Activated T-cell treated with anti-CD3 and anti-CD28 coated beads, Interleukin-2, amount 50 U/mL, for 24 hours (primary cell): ENCODE measurements around the gene TAF6.

Source experiments
- DNase-seq: peaks from one replicate; pipeline ENCODE4 v3.0.0-alpha.2; 2020
- H3K27ac Mint-ChIP-seq: 2 replicates; pipeline ENCODE4 v1.8.0; 2020; ENCODE audit warnings: mild to moderate bottlenecking, mixed read lengths
- H3K27me3 Mint-ChIP-seq: 2 replicates; pipeline ENCODE4 v1.8.0; 2020; ENCODE audit warnings: mixed read lengths
- H3K36me3 Mint-ChIP-seq: 2 replicates; pipeline ENCODE4 v1.8.0; 2020; ENCODE audit warnings: low read depth, mixed read lengths
- H3K4me1 Mint-ChIP-seq: 2 replicates; pipeline ENCODE4 v1.8.0; 2020; ENCODE audit warnings: low read depth, mixed read lengths
- H3K4me3 Mint-ChIP-seq: 2 replicates; pipeline ENCODE4 v1.8.0; 2020; ENCODE audit warnings: mild to moderate bottlenecking, moderate library complexity, mixed read lengths
- H3K9me3 Mint-ChIP-seq: 2 replicates; pipeline ENCODE4 v1.8.0; 2020; ENCODE audit warnings: mixed read lengths

Gene TAF6

DNA sequence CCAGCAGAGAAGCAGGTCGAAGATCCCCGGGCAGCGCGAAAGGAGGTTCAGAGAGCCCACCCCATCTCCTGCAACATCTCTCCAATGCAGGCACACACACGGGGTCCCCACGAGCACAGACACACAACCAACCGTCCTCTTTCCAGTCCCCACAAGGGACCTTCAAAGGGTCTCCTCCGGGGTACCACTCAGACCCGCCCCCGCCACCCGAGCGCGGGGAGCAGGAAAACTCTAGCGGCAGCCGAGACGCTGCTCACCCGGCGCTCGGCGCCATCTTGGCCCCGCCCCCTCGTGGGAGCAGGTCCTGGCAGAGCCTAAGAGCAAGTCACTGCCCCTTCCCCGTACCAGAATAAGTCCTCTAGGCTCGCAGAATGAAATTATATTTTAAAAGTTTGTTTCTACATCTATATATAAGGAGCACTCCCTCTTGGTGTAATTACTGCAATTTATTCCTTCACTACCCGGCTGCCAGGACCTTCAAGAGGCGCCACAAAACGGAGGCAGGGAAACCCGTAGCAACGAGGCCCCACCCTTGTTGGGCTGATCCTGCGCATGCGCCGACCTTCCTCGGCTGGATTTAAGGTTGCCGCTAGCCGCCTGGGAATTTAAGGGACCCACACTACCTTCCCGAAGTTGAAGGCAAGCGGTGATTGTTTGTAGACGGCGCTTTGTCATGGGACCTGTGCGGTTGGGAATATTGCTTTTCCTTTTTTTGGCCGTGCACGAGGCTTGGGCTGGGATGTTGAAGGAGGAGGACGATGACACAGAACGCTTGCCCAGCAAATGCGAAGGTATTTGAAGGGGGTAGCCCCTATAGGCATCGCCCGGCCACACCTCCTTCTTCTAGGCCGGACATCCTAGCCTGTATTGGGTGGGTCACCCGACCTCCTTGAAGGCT, at the start of gene TAF6, which contains the start of gene CNPY4:
TSS of gene TAF6 (minus strand) at position 287 of the 898 bp plus-strand sequence. CDS start 5,149 bp downstream, outside the sequence.
TSS of gene CNPY4 (plus strand) at position 563 of the 898 bp plus-strand sequence. CDS start at position 674, 111 bp downstream.
- Mint-ChIP-seq H3K4me3 (peak within 1 kb of the TSS; percentile 98), H3K4me1 (peaks cover 31% of the 10 kb centered on the region), H3K27me3 (no peaks in the 10 kb centered on the region), H3K27ac (peak within 1 kb of the TSS; percentile 99), H3K36me3 (peaks cover 49% of the 10 kb centered on the region), H3K9me3 (no peaks in the 10 kb centered on the region)
- peak; percentile 95 for DNase-seq

DNA sequence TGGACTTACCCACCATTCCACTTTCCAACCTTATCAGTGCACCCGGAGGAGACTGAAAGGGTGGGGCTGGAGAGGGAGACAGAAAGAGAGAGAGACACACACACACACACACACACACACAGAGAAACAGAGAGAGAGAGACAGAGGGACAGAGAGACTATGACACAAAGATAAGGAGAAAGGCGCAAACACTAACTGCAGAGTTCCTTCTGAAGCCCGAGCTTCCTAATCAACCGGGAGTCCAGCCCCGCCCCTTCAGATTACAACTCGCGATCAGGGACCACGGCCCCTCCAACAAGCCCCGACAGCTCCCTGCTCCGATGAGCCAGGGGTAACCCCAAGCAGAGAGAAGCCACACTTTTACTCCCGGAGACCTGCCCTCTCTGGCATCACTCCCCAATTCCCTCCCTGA, 48.8 kb upstream of the TAF6 start:
- H3K4me3 Mint-ChIP-seq = peak overlapping the region; percentile 72
- peaks cover 76% of the 10 kb centered on the region for H3K4me1 Mint-ChIP-seq
- no peaks in the 10 kb centered on the region for H3K36me3 Mint-ChIP-seq
- H3K9me3 Mint-ChIP-seq = no peaks in the 10 kb centered on the region
- peaks cover 2% of the 10 kb centered on the region for H3K27me3 Mint-ChIP-seq
- no peak for DNase-seq
- H3K27ac Mint-ChIP-seq = peak overlapping the region; percentile 79

DNA sequence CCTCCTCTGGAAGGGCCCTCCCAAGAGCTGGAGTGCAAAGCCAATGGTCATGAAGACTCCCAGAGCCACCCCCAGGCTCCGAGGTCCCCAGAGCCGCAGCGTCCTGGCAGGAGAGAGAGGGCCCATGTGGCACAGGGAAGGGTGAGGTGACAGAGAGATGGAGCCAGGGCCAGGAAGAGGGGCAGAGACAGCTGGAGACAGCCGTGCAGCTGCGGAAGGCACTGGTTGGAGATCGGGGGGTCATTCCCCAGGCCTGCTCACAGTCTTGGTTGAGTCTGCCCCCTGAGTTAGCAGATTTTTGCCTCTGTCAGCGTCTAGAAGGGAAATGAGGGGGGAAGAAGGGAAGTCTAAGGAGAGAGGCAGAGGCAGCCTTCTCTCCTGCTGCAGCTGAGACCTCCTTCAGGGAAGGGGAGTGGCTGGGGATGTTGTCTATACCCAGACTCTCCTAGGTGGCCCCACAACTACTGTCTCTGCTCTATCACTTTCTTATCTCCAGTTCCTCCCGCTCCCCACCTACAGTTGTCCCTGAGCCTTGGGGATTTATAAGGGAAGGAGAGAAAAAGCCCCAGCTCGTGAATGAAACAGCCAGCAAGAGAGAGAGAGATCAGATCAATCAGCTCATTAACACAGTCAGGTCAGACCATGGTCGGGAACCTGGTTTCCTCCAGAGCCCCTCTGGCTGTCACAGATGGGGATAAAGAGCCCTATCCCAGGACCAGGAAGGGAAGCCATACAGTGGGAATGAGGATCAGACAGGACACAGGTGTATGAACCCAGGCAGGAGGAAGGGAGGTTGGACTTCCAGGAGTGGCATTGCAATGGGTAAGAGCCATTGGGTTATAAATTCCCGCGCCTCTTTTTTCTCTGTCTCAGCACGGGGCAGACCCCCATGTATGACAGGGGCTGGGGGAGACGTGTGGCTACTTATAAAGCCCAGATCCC, 48.1 kb upstream of the TAF6 start:
- no peak for DNase-seq
- H3K27ac Mint-ChIP-seq = peak overlapping the region; percentile 88
- H3K4me3 Mint-ChIP-seq = peak overlapping the region; percentile 72
- H3K9me3 Mint-ChIP-seq = no peaks in the 10 kb centered on the region
- peaks cover 79% of the 10 kb centered on the region for H3K4me1 Mint-ChIP-seq
- no peaks in the 10 kb centered on the region for H3K36me3 Mint-ChIP-seq
- peaks cover 2% of the 10 kb centered on the region for H3K27me3 Mint-ChIP-seq

DNA sequence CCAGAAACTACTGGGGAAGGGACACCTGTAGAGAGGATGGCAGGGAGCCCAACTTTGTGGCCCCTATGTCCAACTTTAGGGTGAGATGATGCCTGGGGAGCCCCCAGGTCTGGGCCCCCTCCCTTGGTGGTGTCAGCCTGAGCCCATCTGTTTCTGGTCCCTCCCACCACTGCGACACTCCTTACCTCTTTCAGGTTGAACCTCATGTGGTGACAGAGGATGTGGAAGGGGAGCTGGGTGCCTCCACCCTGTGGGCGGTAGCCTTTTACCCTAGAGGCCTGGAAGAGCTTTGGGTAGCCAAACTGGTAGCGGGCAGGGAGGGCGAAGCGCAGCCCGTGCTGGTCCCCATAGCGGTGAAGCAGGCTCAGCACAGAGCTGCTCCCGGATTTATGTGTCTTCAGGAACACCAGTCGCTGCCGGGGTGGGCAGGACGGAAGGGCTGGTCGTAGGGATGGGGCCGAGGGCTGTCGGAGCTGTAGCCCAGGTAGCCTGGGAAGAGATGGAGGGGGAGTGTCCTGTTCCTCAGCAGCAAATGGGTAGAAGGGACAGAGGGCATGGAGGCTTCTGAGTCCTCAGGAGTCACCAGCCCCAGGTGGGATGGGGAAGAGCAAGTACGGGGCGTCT, 47.3 kb upstream of the TAF6 start:
- H3K4me1 Mint-ChIP-seq = peaks cover 77% of the 10 kb centered on the region
- peaks cover 2% of the 10 kb centered on the region for H3K27me3 Mint-ChIP-seq
- H3K27ac Mint-ChIP-seq = peak overlapping the region; percentile 88
- no peaks in the 10 kb centered on the region for H3K9me3 Mint-ChIP-seq
- DNase-seq = peak; percentile 58
- no peaks in the 10 kb centered on the region for H3K36me3 Mint-ChIP-seq
- peak overlapping the region; percentile 72 for H3K4me3 Mint-ChIP-seq

DNA sequence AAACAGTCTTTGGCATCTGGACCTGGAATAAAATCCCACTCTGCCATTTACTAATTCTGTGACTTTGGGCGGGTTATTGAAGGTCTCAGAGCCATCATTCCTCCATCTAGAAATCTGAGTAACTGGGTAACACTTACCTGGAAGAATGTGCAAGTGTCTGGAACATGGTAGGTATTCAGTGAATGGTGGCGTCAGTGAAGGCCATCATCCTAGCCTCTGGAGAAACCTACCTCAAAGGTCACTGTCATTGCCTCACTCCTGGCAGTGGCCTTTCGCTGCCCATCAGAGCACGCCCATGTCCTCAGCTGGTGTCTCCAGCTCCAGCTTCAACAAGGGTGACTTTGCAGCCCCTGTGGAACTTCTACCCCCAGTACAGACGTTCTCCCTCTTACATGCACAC, 44.7 kb upstream of the TAF6 start:
- no peak for DNase-seq
- Mint-ChIP-seq H3K27me3 (no peaks in the 10 kb centered on the region), H3K4me1 (peaks cover 62% of the 10 kb centered on the region), H3K36me3 (peaks cover 2% of the 10 kb centered on the region), H3K27ac (peak overlapping the region; percentile 50), H3K4me3 (no peak overlapping the region), H3K9me3 (no peaks in the 10 kb centered on the region)

DNA sequence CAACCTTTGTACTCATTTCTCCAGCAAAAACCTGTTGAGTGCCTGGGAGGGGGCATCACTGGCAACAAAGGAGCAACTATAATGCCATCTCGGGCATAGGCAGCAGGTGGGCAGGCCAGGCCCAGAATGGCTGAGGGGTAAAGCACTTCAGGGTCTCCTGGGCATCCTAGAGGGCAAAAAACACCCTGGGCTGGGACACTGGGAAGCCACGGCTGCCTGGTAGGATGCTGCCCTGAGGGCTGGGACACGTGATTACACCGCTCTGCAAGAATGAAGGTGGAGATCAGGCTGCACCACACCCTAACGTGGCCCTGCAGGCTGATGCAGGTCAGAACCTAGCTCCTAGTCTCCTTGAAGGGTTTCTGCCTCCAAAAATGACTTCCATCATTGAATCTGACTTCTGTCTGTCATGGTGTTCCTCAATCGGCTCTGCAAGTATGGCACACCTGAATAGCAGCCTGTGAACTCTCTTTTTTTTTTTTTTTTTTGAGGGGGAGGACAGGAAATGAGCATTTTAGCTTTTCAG, 43.9 kb upstream of the TAF6 start:
- DNase-seq = peak; percentile 58
- H3K36me3 Mint-ChIP-seq = peaks cover 5% of the 10 kb centered on the region
- H3K4me3 Mint-ChIP-seq = no peak overlapping the region
- no peaks in the 10 kb centered on the region for H3K27me3 Mint-ChIP-seq
- peaks cover 57% of the 10 kb centered on the region for H3K4me1 Mint-ChIP-seq
- H3K27ac Mint-ChIP-seq = peak overlapping the region; percentile 42
- H3K9me3 Mint-ChIP-seq = no peaks in the 10 kb centered on the region

DNA sequence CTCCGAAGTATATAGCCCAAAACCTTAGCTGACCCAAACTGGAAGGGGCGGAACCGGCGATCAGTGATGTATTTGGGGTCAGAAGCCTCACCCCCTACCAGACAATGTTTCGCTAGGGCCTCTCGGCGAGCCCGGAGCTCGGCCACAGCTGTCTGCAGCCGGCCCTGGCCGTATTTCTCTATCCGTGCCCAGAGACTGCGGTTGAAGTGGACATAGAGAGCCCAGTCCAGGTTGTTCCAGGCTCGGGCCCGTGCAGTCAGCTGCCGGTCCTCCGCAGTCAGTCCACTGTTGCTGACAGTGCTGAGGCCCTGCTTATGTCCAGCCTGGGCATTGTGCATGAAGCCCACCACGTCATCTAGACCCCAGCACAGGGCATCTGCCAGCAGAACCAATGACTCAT, 40.9 kb upstream of the TAF6 start:
- DNase-seq = no peak
- Mint-ChIP-seq H3K4me1 (peaks cover 57% of the 10 kb centered on the region), H3K27me3 (no peaks in the 10 kb centered on the region), H3K4me3 (peak overlapping the region; percentile 82), H3K36me3 (peaks cover 32% of the 10 kb centered on the region), H3K9me3 (no peaks in the 10 kb centered on the region), H3K27ac (peak overlapping the region; percentile 31)

DNA sequence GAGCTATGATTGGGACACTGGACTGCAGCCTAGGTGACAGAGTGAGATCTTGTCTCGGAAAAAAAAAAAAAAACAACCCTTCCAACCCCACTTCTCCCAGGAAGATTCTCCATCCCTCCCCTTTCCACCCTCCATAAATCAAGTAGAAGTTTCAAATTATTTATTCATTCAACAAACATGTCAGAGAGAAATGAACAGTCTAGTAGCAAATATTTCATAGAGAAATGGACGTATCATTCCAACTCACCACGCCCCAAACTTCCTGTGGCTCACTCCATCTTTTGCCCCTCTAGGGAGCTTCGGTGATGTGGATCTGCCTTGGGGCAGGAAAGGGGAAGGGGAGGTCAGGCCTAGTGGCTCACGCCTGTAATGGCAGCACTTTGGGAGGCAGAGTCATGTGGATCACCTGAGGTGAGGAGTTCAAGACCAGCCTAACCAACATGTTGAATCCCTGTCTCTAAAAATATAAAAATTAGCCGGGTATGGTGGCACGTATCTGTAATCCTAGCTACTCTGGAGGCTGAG, 40.0 kb upstream of the TAF6 start:
- no peak for DNase-seq
- Mint-ChIP-seq H3K9me3 (no peaks in the 10 kb centered on the region), H3K27ac (peak overlapping the region; percentile 90), H3K4me1 (peaks cover 58% of the 10 kb centered on the region), H3K4me3 (peak overlapping the region; percentile 82), H3K27me3 (no peaks in the 10 kb centered on the region), H3K36me3 (peaks cover 40% of the 10 kb centered on the region)

DNA sequence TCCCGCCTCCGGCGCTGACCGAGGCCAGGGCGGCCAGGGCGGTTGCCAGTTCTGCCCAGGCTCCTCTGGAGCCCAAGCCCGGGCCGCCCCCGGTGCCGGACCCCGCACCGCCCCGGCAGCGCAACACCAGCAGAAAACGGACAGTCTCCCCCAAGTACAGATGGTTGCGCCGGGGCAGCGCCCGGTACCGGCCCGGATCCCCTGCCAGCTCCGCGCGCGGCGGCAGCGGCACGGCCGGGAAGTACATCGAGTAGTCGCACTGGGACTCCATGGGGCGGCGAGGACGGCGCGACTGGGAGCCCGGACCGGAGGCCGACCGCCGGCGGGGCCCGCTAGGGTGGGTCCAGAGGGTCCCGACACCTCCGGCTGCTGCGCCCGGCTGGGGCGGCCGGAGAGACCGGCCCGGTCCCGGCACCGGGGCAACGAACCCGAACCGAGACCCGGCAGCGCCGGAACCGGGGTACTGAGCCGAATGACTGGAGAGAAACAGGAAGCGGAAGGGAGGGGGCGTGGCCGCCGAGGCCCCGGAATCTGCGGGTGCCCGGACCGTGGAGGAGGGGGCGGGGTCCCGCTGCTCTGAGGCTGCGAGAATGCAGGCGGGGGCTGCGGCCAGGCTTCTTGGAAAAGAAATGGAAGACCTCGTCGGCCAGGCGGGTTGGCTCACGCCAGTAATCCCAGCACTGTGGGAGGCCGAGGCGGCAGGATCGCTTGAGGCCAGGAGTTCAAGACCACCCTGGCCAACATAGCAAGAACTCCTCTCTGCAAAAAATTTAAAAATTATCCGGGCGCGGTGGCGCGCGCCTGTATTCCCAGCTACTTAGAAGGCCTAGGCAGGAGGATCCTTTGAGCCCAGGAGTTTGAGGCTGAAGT, 39.3 kb upstream of the TAF6 start, which contains the start of gene TRAPPC14:
TSS of gene TRAPPC14 (minus strand) at position 495 of the 870 bp plus-strand sequence. CDS start at position 271, 224 bp downstream.
- DNase-seq = peak; percentile 96
- peaks cover 47% of the 10 kb centered on the region for H3K36me3 Mint-ChIP-seq

DNA sequence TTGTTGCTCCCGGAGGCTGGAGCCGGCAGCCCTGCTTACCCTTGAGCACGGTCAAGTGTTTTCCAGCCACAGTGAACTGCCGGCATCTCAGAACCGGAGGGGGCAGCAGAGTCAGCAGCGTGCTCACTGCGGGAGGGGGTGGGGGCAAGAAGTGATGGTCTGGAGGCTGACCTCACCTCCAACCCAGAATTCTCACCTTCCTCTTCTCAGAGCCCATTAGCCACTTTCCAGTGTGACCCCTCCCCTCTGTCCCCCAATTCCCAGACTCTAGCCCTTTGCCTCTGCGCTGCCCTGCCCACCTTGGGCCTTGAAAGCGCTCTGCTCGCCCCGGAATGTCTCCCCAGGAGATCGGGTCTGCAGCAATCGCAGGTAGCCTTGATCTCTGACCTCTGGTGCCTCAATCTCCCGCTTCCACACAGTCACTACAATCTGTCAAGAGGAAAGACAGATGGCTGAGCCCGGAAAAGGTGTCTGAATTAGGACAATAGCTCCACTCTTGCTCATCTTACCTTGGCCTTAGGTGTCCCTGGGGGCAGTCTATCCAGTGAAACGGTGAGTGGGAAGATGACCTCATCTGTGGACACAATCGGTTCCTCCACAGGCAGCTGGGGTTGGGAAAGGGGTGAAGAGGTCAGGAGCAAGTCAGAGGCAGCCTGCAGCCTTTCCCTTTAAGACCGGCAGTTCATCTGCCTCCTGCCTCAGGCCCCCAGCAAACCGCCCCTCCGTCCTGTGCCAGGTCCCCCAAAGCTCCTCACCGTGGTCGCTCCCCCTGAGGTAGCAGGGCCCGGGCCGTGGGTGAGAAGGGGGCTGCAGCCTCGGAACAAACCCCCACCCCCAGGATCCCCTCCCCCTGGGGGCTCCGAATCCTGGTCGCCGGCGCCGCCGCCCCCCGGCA, 38.4 kb upstream of the TAF6 start:
- Mint-ChIP-seq H3K27ac (peak overlapping the region; percentile 81), H3K27me3 (no peaks in the 10 kb centered on the region), H3K9me3 (no peaks in the 10 kb centered on the region), H3K4me1 (peaks cover 52% of the 10 kb centered on the region), H3K36me3 (peaks cover 56% of the 10 kb centered on the region), H3K4me3 (peak overlapping the region; percentile 82)
- DNase-seq = no peak

More for the DNA sequence above, 39.3 kb upstream of the TAF6 start, which contains the start of gene TRAPPC14:
- Mint-ChIP-seq H3K4me1 (peaks cover 57% of the 10 kb centered on the region), H3K27ac (peak within 1 kb of the TSS; percentile 90), H3K9me3 (no peaks in the 10 kb centered on the region), H3K27me3 (no peaks in the 10 kb centered on the region), H3K4me3 (peak within 1 kb of the TSS; percentile 82)

DNA sequence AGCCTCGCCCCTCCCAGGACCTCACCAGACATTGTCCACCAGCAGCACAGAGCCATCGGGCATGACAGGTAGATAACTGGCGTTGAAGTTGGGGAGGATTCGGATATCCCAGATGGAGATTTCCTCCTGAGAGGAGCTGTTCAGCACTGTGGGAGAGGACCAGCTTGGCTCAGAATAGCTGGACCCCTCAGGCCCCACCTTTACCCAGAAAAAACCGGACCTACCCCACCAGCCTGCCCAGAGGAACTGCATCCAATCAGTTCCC, 37.8 kb upstream of the TAF6 start:
- no peak for DNase-seq
- peak overlapping the region; percentile 81 for H3K27ac Mint-ChIP-seq
- no peaks in the 10 kb centered on the region for H3K9me3 Mint-ChIP-seq
- H3K4me3 Mint-ChIP-seq = peak overlapping the region; percentile 82
- peaks cover 61% of the 10 kb centered on the region for H3K36me3 Mint-ChIP-seq
- H3K4me1 Mint-ChIP-seq = peaks cover 56% of the 10 kb centered on the region
- H3K27me3 Mint-ChIP-seq = no peaks in the 10 kb centered on the region

DNA sequence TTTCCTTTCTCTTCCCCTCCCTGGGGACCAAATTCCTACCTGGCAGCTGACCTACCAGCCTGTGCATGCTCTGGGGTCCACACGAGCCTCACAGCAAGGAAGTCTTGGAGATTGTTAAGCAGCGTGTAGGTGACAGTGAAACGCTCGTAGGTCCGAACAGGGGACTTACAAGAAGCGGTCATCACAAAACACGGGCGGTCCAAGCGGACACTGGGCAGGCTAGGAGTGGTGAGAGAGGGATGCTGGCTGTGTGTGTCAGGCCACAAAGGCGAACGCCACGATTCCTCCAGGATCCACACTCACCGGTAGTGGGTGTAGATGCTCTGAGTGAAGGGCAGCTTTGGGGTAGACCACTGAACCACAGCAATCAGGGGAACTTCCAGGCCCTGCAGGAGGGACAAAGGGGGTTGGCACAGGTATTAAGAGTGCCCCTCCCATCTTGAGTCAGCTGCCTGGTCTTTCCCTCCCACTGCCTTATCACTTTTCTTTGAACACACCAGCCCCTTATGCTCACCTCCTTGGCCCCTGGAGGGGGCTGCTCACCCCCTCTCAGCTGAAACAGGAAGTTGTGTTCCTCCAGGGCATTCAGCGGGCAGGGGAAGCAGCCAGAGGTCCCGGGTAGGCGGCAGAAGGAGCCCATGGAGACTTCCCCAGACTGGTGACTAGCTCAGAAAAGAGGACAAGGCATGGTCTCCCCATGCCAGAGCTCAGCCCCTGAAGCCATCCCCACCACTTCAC, 37.3 kb upstream of the TAF6 start:
- no peak for DNase-seq
- Mint-ChIP-seq H3K4me3 (peak overlapping the region; percentile 82), H3K27me3 (no peaks in the 10 kb centered on the region), H3K9me3 (no peaks in the 10 kb centered on the region), H3K27ac (peak overlapping the region; percentile 81), H3K4me1 (peaks cover 59% of the 10 kb centered on the region), H3K36me3 (peaks cover 66% of the 10 kb centered on the region)
